Caco-2 (cell line): ENCODE measurements around the gene DDX52. TPM values are rescaled to one million over a fixed set of nuclear protein-coding genes. Genes with fewer than 3 reads are reported as not detected.

ENCODE experiments used
- BruUV-seq: library from RNA; stranded (reverse); fragments of 400-500 nt; replicated peaks from 2 replicates; lab custom pipeline; 2021; lab: Mats Ljungman, UMichigan
- CTCF ChIA-PET: fragments of 300-600 bp; sonication (Branson Sonifier 250); formaldehyde crosslinking; loops from one replicate; lab custom pipeline; 2022; ENCODE audit warnings: antibody characterized with exemption; lab: Charles Lee
- POLR2A ChIA-PET: fragments of 300-600 bp; sonication (Branson Sonifier 250); formaldehyde crosslinking; loops from one replicate; lab custom pipeline; 2022; ENCODE audit warnings: antibody characterized with exemption; lab: Charles Lee
- DNase-seq, 2 experiments: peaks; one replicate each; pipeline versions ENCODE4 v3.0.0 to v3.0.0-alpha.2; 2020 to 2022
- H3K27me3 ChIP-seq: replicated peaks from 2 replicates; pipeline ENCODE4 v1.6.0; 2011; ENCODE audit warnings: low read length; ENCODE audit not compliant: control insufficient read depth, insufficient read depth
- H3K36me3 ChIP-seq: 2 replicates; pipeline ENCODE4 v1.5.1; 2011; ENCODE audit warnings: low read length; ENCODE audit not compliant: control insufficient read depth, insufficient read depth
- H3K4me1 ChIP-seq: fragments of 250-450 bp; sonication (Bioruptor Pico); 2 replicates; pipeline ENCODE4 v1.5.1; 2020; ENCODE audit warnings: mild to moderate bottlenecking
- H3K4me3 ChIP-seq: 2 replicates; pipeline ENCODE4 v1.5.1; 2011; ENCODE audit warnings: low read depth, mild to moderate bottlenecking, control low read depth, low read length
- H3K9me3 ChIP-seq: fragments of 250-450 bp; sonication (Bioruptor Pico); 2 replicates; pipeline ENCODE4 v1.5.1; 2020; ENCODE audit warnings: mild to moderate bottlenecking, moderate library complexity
- H3K27ac Mint-ChIP-seq: one replicate; pipeline ENCODE4 v1.8.0; 2022; ENCODE audit warnings: mixed read lengths; ENCODE audit not compliant: unreplicated experiment
- H3K27me3 Mint-ChIP-seq: one replicate; pipeline ENCODE4 v1.8.0; 2022; ENCODE audit warnings: mixed read lengths; ENCODE audit not compliant: insufficient read depth, unreplicated experiment
- H3K36me3 Mint-ChIP-seq: one replicate; pipeline ENCODE4 v1.8.0; 2022; ENCODE audit warnings: mild to moderate bottlenecking, mixed read lengths; ENCODE audit not compliant: insufficient read depth, unreplicated experiment
- H3K4me1 Mint-ChIP-seq: one replicate; pipeline ENCODE4 v1.8.0; 2022; ENCODE audit warnings: low read depth, mixed read lengths; ENCODE audit not compliant: unreplicated experiment
- H3K4me3 Mint-ChIP-seq: one replicate; pipeline ENCODE4 v1.8.0; 2022; ENCODE audit warnings: mild to moderate bottlenecking, moderate library complexity, mixed read lengths; ENCODE audit not compliant: unreplicated experiment
- H3K9me3 Mint-ChIP-seq: one replicate; pipeline ENCODE4 v1.8.0; 2022; ENCODE audit warnings: mixed read lengths; ENCODE audit not compliant: unreplicated experiment
- CTCF ChIP-seq, 2 experiments: fragments of 200-600 bp in 1 of 2; IDR thresholded peaks; 1 replicate in 1 of 2; 2 replicates in 1 of 2; pipeline versions ENCODE4 v1.5.1 to v1.8.0; 2011 to 2022; ENCODE audit warnings: antibody characterized with exemption in 1 of 2, control low read depth in 1 of 2, inconsistent platforms in 1 of 2, low read depth in 1 of 2, low read length in 1 of 2, mild to moderate bottlenecking in 1 of 2, moderate library complexity in 1 of 2; ENCODE audit not compliant: insufficient read depth in 1 of 2, severe bottlenecking in 1 of 2, unreplicated experiment in 1 of 2
- intact Hi-C: fragments of 100-400 bp; cut with micrococcal nuclease; formaldehyde crosslinking; loops from one replicate; pipeline ENCODE4 v1.10.0; 2022; ENCODE audit not compliant: unreplicated experiment
- total RNA-seq: library from RNA; stranded (reverse); gene quantifications from 2 replicates; pipeline ENCODE4 v1.2.3, GENCODE V29; 2022

The DDX52 gene
- total RNA-seq, 1 experiment from 2014 or later: 85.1 TPM

DNA sequence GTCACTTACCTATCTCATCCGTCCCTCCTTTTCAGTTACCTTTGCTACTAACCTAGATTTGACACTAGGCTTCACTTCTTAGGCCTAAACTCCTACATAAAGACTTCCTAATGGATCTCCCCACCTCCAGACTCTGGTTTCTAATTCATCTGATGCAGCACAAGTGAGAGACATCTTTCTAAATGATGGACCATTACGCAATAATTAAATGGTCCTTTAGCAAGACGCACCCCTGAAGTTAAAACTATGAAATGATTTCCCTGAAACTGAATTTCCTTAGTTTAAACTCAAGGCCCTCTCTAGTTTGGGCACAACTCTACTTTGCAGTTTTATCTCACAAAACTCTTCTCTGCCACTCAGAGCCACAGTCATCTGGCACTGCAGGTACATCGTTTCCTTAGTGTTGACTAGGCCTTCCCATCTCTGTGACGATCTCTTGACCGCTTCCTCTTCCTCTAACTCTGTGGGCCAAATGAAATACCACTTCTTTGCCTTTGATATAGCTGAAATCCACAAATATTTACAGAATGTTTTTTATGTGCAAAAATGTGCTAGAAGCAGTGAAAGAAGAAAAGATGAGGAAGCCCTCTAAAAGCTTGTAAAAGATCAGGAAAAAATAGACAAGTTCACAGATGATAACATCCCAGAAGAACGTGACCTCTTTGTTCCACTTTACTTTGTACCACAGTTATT, 37.3 kb downstream of the DDX52 start:
- no peak for DNase-seq
- Mint-ChIP-seq H3K9me3 (no peaks in the 10 kb centered on the region), H3K27ac (no peak overlapping the region), H3K4me3 (no peak overlapping the region), H3K27me3 (no peaks in the 10 kb centered on the region), H3K4me1 (no peaks in the 10 kb centered on the region), H3K36me3 (peaks cover 36% of the 10 kb centered on the region)
- no peaks in the 10 kb centered on the region for H3K27me3 ChIP-seq
- BruUV-seq: no TSS peak
- H3K36me3 ChIP-seq: no peaks in the 10 kb centered on the region; the same call in none of the 2 replicates
- no peaks in the 10 kb centered on the region for H3K9me3 ChIP-seq
- 0 out of 2 replicates have a peak, but pooled peaks cover 3% of the 10 kb centered on the region for H3K4me1 ChIP-seq
- TF ChIP-seq CTCF (IDR thresholded peaks at IDR 0.05; ENCODE audit: insufficient read depth in 1 of 2, low read depth in 1 of 2, low read length in 1 of 2, severe bottlenecking in 1 of 2, unreplicated experiment in 1 of 2): no peak
- ChIA-PET POLR2A (no interaction called here), CTCF (no interaction called here)
- intact Hi-C loops: no loop called here
- no peak overlapping the region for H3K4me3 ChIP-seq

DNA sequence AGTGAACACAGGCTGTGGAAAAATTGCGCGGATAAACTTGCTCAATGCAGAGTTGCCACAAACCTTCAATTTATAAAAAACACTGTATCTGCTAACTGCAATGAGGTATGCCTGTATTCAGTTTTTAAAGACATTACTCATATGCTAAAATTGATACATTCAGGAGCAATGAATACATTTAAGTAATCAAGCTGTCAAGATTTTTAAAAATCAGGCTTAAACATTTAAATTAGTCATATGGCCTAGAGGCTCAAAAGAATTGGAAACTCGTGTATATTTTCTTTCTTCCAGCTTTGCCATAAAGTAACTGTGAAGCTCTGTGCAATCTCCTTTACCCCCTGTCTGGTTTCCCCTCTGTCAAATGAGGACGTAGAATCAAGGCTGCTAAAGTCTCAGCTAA, 38.2 kb downstream of the DDX52 start:
- no peak for TF ChIP-seq CTCF (IDR thresholded peaks at IDR 0.05; ENCODE audit: insufficient read depth in 1 of 2, low read depth in 1 of 2, low read length in 1 of 2, severe bottlenecking in 1 of 2, unreplicated experiment in 1 of 2)
- H3K36me3 ChIP-seq: no peaks in the 10 kb centered on the region; the same call in none of the 2 replicates
- intact Hi-C loops: no loop called here
- H3K36me3 Mint-ChIP-seq: peaks cover 33% of the 10 kb centered on the region
- no peaks in the 10 kb centered on the region for H3K27me3 Mint-ChIP-seq
- no peaks in the 10 kb centered on the region for H3K4me1 ChIP-seq
- CTCF ChIA-PET: no interaction called here
- no peaks in the 10 kb centered on the region for H3K9me3 Mint-ChIP-seq
- H3K27me3 ChIP-seq: no peaks in the 10 kb centered on the region
- no peaks in the 10 kb centered on the region for H3K4me1 Mint-ChIP-seq
- POLR2A ChIA-PET: no interaction called here
- H3K4me3 Mint-ChIP-seq: no peak overlapping the region
- H3K27ac Mint-ChIP-seq: no peak overlapping the region
- no peak for DNase-seq
- BruUV-seq: no TSS peak
- H3K4me3 ChIP-seq: no peak overlapping the region
- H3K9me3 ChIP-seq: no peaks in the 10 kb centered on the region

DNA sequence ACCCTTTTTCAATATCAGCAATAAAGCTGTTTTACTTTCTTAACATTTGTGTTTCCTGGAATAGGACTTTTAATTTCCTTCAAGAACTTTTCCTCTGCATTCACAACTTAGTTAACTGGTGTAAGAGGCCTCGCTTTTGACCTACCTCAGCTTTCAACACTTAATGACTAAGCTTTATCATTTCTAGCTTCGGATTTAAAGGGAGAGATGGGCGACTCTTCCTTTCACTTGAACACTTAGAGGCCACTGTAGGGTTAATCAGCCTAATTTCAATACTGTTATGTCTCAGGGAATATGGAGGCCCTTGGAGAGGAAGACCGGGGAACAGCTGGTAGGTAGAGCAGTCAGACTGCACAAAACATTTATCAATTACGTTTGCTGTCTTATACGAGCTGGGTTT, 38.7 kb downstream of the DDX52 start:
- POLR2A ChIA-PET: no interaction called here
- H3K4me1 Mint-ChIP-seq: no peaks in the 10 kb centered on the region
- H3K4me3 ChIP-seq: no peak overlapping the region
- no peaks in the 10 kb centered on the region for H3K9me3 ChIP-seq
- H3K27me3 ChIP-seq: no peaks in the 10 kb centered on the region
- TF ChIP-seq CTCF (IDR thresholded peaks at IDR 0.05; ENCODE audit: insufficient read depth in 1 of 2, low read depth in 1 of 2, low read length in 1 of 2, severe bottlenecking in 1 of 2, unreplicated experiment in 1 of 2): no peak
- no peaks in the 10 kb centered on the region; the same call in none of the 2 replicates for H3K36me3 ChIP-seq
- H3K36me3 Mint-ChIP-seq: peaks cover 28% of the 10 kb centered on the region
- BruUV-seq: no TSS peak
- H3K27ac Mint-ChIP-seq: no peak overlapping the region
- intact Hi-C loops: no loop called here
- no peaks in the 10 kb centered on the region for H3K4me1 ChIP-seq
- H3K4me3 Mint-ChIP-seq: no peak overlapping the region
- DNase-seq: no peak
- no peaks in the 10 kb centered on the region for H3K27me3 Mint-ChIP-seq
- CTCF ChIA-PET: no interaction called here
- H3K9me3 Mint-ChIP-seq: no peaks in the 10 kb centered on the region
